HepG2 (cell line): ENCODE results near the gene P2RX6. TPM values are rescaled to one million over a fixed set of nuclear protein-coding genes. Genes with fewer than 3 reads are reported as not detected.

Source experiments
- ATF7-NPFF ChIP-seq: sonication (generic); formaldehyde crosslinking; IDR thresholded peaks from 2 replicates; pipeline ENCODE4 v1.8.1; 2023; ENCODE audit warnings: mild to moderate bottlenecking, low read depth, missing genetic modification reagents, moderate library complexity
- CSRNP2 ChIP-seq: sonication (generic); formaldehyde crosslinking; conservative IDR thresholded peaks from 2 replicates; pipeline ENCODE4 v1.8.0; 2022; ENCODE audit warnings: low read depth, missing genetic modification reagents
- EED ChIP-seq: sonication (generic); formaldehyde crosslinking; IDR thresholded peaks from 2 replicates; pipeline ENCODE4 v1.5.0; 2020; ENCODE audit warnings: mild to moderate bottlenecking, missing genetic modification reagents
- FOXA3 ChIP-seq: IDR thresholded peaks from 2 replicates; pipeline ENCODE4 v1.6.1; 2016; ENCODE audit warnings: missing genetic modification reagents, missing compliant biosample characterization
- GLMP ChIP-seq: sonication (generic); formaldehyde crosslinking; IDR thresholded peaks from 2 replicates; pipeline ENCODE4 v1.9.0; 2021; ENCODE audit warnings: missing genetic modification reagents, mild to moderate bottlenecking, borderline replicate concordance
- HCFC1 ChIP-seq: fragments of 150-350 bp; IDR thresholded peaks from 2 replicates; pipeline ENCODE4 v1.6.1; 2014; ENCODE audit warnings: low read depth, low read length
- HNF4A ChIP-seq: sonication (generic); formaldehyde crosslinking; IDR thresholded peaks from 2 replicates; pipeline ENCODE4 v1.4.0; 2020; ENCODE audit warnings: missing genetic modification reagents
- KAT7 ChIP-seq: IDR thresholded peaks from 2 replicates; pipeline ENCODE4 v1.6.1; 2018; ENCODE audit warnings: borderline replicate concordance, missing compliant biosample characterization
- KAT8 ChIP-seq: IDR thresholded peaks from 2 replicates; pipeline ENCODE4 v1.6.1; 2016; ENCODE audit warnings: missing genetic modification reagents, missing compliant biosample characterization
- KLF12 ChIP-seq: sonication (generic); formaldehyde crosslinking; IDR thresholded peaks from 2 replicates; pipeline ENCODE4 v1.4.0; 2020; ENCODE audit warnings: missing genetic modification reagents, borderline replicate concordance
- KLF15 ChIP-seq: sonication (generic); formaldehyde crosslinking; IDR thresholded peaks from 2 replicates; pipeline ENCODE4 v1.8.1; 2023; ENCODE audit warnings: borderline replicate concordance, mild to moderate bottlenecking, inconsistent platforms, missing genetic modification reagents, mixed read lengths
- NAIF1 ChIP-seq: sonication (generic); formaldehyde crosslinking; IDR thresholded peaks from 2 replicates; pipeline ENCODE4 v1.5.0; 2020; ENCODE audit warnings: mild to moderate bottlenecking, missing genetic modification reagents, borderline replicate concordance
- RBFOX2 ChIP-seq: fragments of 200-400 bp; formaldehyde crosslinking; IDR thresholded peaks from 2 replicates; pipeline ENCODE4 v1.6.1; 2017; ENCODE audit warnings: low read depth, mild to moderate bottlenecking, low read length
- RXRA ChIP-seq: sonication (generic); formaldehyde crosslinking; IDR thresholded peaks from 2 replicates; pipeline ENCODE4 v1.5.1; 2020; ENCODE audit warnings: missing genetic modification reagents
- ZNF136 ChIP-seq: sonication (generic); formaldehyde crosslinking; IDR thresholded peaks from 2 replicates; pipeline ENCODE4 v1.8.1; 2022; ENCODE audit warnings: low read depth, mild to moderate bottlenecking, moderate library complexity, missing genetic modification reagents
- ZNF326 ChIP-seq: sonication (generic); formaldehyde crosslinking; IDR thresholded peaks from 2 replicates; pipeline ENCODE4 v1.4.0; 2020; ENCODE audit warnings: missing genetic modification reagents, borderline replicate concordance
- ZNF607 ChIP-seq: sonication (generic); formaldehyde crosslinking; IDR thresholded peaks from 2 replicates; pipeline ENCODE4 v1.5.1; 2020; ENCODE audit warnings: missing genetic modification reagents, mild to moderate bottlenecking, borderline replicate concordance
- ZNF619 ChIP-seq: sonication (generic); formaldehyde crosslinking; IDR thresholded peaks from 2 replicates; pipeline ENCODE4 v1.4.0; 2020; ENCODE audit warnings: mild to moderate bottlenecking, missing genetic modification reagents
- ZNF724P ChIP-seq: sonication (generic); formaldehyde crosslinking; IDR thresholded peaks from 2 replicates; pipeline ENCODE4 v1.8.0; 2022; ENCODE audit warnings: missing genetic modification reagents, borderline replicate concordance
- ZNF772 ChIP-seq: sonication (generic); formaldehyde crosslinking; IDR thresholded peaks from 2 replicates; pipeline ENCODE4 v1.5.0; 2020; ENCODE audit warnings: mild to moderate bottlenecking, missing genetic modification reagents
- ZNF800 ChIP-seq: sonication (generic); formaldehyde crosslinking; IDR thresholded peaks from 2 replicates; pipeline ENCODE4 v1.4.0; 2020; ENCODE audit warnings: missing genetic modification reagents
- polyA plus RNA-seq, 8 experiments: library from polyadenylated mRNA; depleted of rRNA in 3 of 8; stranded (reverse) in 7 of 8; unstranded in 1 of 8; fragments of >200 nt; fragmentation: Illumina TruSeq in 4 of 8; extraction: Trizol in 4 of 8; gene quantifications; 2 replicates each; pipeline versions ENCODE4 v1.2.1 to v1.2.3, GENCODE V29; 2011 to 2016; ENCODE audit warnings: low read depth in 4 of 8, missing spikeins in 1 of 8, mixed read lengths in 1 of 8; ENCODE audit not compliant: insufficient read depth in 1 of 8
- total RNA-seq, 5 experiments: library from RNA; depleted of rRNA; stranded (reverse); fragments of >200 nt; fragmentation: Illumina TruSeq; extraction: Trizol; gene quantifications; 2 replicates each; pipeline ENCODE4 v1.2.3, GENCODE V29; 2016; ENCODE audit warnings: low read depth in 1 of 5
- TF ChIP-seq, protein P1 (sequence below): sonication (generic); formaldehyde crosslinking; IDR thresholded peaks from 2 replicates; pipeline ENCODE4 v1.4.0; 2020; ENCODE audit warnings: missing genetic modification reagents
- TF ChIP-seq, protein P2 (sequence below): sonication (generic); formaldehyde crosslinking; IDR thresholded peaks from 2 replicates; pipeline ENCODE4 v1.8.0; 2022; ENCODE audit warnings: missing genetic modification reagents, mild to moderate bottlenecking, borderline replicate concordance

P2RX6 gene
- total and polyA plus RNA-seq, 2 of the 13 experiments (the other 11 are each of a cell fraction or from before 2014, with no cell fraction given) = 0.04 to 0.12 TPM

- TF ChIP-seq EED (CRISPR knock-in tag) (no peak), ZNF800 (no peak; the same call in 1 of the 2 replicates), FOXA3 (peak; percentile 16; the same call in 1 of the 2 replicates), KAT7 (CRISPR knock-in tag) (no peak; the same call in 1 of the 2 replicates), CSRNP2 (CRISPR knock-in tag) (no peak), HNF4A (CRISPR knock-in tag) (no peak; the same call in 1 of the 2 replicates), ZNF619 (CRISPR knock-in tag) (no peak), NAIF1 (CRISPR knock-in tag) (peak; percentile 85; the same call in 1 of the 2 replicates), ZNF772 (CRISPR knock-in tag) (0 out of 2 replicates have a peak, but pooled peaks have one; percentile 34), ZNF724P (CRISPR knock-in tag) (peak; percentile 84; the same call in 1 of the 2 replicates), KAT8 (CRISPR knock-in tag) (peak; percentile 93), RBFOX2 (peak; percentile 95), ZNF326 (CRISPR knock-in tag) (no peak), ZNF607 (CRISPR knock-in tag) (peak; percentile 85; the same call in 1 of the 2 replicates), KLF12 (no peak), ATF7-NPFF (peak; percentile 57; the same call in 1 of the 2 replicates), ZNF136 (CRISPR knock-in tag) (peak; percentile 13; the same call in 1 of the 2 replicates), HCFC1 (no peak; the same call in 1 of the 2 replicates), GLMP (CRISPR knock-in tag) (no peak; the same call in 1 of the 2 replicates), RXRA (CRISPR knock-in tag) (peak; percentile 37), KLF15 (CRISPR knock-in tag) (peak; percentile 88; the same call in 1 of the 2 replicates)
- TF ChIP-seq, protein P1, sequence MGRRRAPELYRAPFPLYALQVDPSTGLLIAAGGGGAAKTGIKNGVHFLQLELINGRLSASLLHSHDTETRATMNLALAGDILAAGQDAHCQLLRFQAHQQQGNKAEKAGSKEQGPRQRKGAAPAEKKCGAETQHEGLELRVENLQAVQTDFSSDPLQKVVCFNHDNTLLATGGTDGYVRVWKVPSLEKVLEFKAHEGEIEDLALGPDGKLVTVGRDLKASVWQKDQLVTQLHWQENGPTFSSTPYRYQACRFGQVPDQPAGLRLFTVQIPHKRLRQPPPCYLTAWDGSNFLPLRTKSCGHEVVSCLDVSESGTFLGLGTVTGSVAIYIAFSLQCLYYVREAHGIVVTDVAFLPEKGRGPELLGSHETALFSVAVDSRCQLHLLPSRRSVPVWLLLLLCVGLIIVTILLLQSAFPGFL (CRISPR knock-in tag) = no peak
- TF ChIP-seq, protein P2, sequence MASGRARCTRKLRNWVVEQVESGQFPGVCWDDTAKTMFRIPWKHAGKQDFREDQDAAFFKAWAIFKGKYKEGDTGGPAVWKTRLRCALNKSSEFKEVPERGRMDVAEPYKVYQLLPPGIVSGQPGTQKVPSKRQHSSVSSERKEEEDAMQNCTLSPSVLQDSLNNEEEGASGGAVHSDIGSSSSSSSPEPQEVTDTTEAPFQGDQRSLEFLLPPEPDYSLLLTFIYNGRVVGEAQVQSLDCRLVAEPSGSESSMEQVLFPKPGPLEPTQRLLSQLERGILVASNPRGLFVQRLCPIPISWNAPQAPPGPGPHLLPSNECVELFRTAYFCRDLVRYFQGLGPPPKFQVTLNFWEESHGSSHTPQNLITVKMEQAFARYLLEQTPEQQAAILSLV (CRISPR knock-in tag) = no peak
These were observed 13.2 kb upstream of the P2RX6 start, which contains the start of gene THAP7 (continued) for GRCh38 chr22:21001601-21002325.
